H9 (cell line): ENCODE data around the gene PTPRN2. TPM values are rescaled to one million over a fixed set of nuclear protein-coding genes. Genes with fewer than 3 reads are reported as not detected.

Source experiments
- DNase-seq: peaks from one replicate; pipeline ENCODE4 v3.0.0-alpha.2; 2017
- H2AFZ ChIP-seq: one replicate; pipeline ENCODE4 v1.6.1; 2013; ENCODE audit warnings: mild to moderate bottlenecking, low read length, control low read depth, moderate library complexity
- H2AK5ac ChIP-seq: 2 replicates; pipeline ENCODE4 v1.6.1; 2013; ENCODE audit warnings: low read length, control low read depth, mixed read lengths; ENCODE audit not compliant: insufficient read length
- H2BK120ac ChIP-seq: one replicate; pipeline ENCODE4 v1.6.1; 2013; ENCODE audit warnings: low read depth, mild to moderate bottlenecking, low read length, control low read depth, inconsistent platforms; ENCODE audit not compliant: poor library complexity, severe bottlenecking
- H2BK12ac ChIP-seq: 2 replicates; pipeline ENCODE4 v1.6.1; 2013; ENCODE audit warnings: low read length, control low read depth, mixed read lengths, low read depth; ENCODE audit not compliant: insufficient read length
- H2BK15ac ChIP-seq: 2 replicates; pipeline ENCODE4 v1.6.1; 2013; ENCODE audit warnings: low read depth, low read length, control low read depth
- H2BK20ac ChIP-seq: one replicate; pipeline ENCODE4 v1.6.1; 2013; ENCODE audit warnings: low read depth, mild to moderate bottlenecking, low read length, control low read depth, inconsistent platforms; ENCODE audit not compliant: poor library complexity, severe bottlenecking
- H2BK5ac ChIP-seq: 2 replicates; pipeline ENCODE4 v1.6.1; 2013; ENCODE audit warnings: low read length, control low read depth, mixed read lengths; ENCODE audit not compliant: insufficient read length
- H3K14ac ChIP-seq: 2 replicates; pipeline ENCODE4 v1.6.1; 2013; ENCODE audit warnings: low read length, control low read depth; ENCODE audit not compliant: insufficient read depth
- H3K18ac ChIP-seq: 2 replicates; pipeline ENCODE4 v1.6.1; 2013; ENCODE audit warnings: low read depth, mild to moderate bottlenecking, mixed read lengths, low read length, control low read depth; ENCODE audit not compliant: insufficient read length
- H3K23ac ChIP-seq: 2 replicates; pipeline ENCODE4 v1.6.1; 2013; ENCODE audit warnings: low read length, control low read depth, mixed read lengths, low read depth; ENCODE audit not compliant: insufficient read length
- H3K23me2 ChIP-seq: 2 replicates; pipeline ENCODE4 v1.6.1; 2013; ENCODE audit warnings: low read depth, mild to moderate bottlenecking, mixed read lengths, low read length, control low read depth; ENCODE audit not compliant: insufficient read length, poor library complexity, severe bottlenecking
- H3K27ac ChIP-seq: 2 replicates; pipeline ENCODE4 v1.5.1; 2013; ENCODE audit warnings: low read length, control low read depth, mixed read lengths, low read depth; ENCODE audit not compliant: insufficient read length
- H3K27me3 ChIP-seq: 2 replicates; pipeline ENCODE4 v1.6.1; 2013; ENCODE audit warnings: low read length, control low read depth, inconsistent platforms; ENCODE audit not compliant: insufficient read depth
- H3K4ac ChIP-seq: 2 replicates; pipeline ENCODE4 v1.6.1; 2013; ENCODE audit warnings: low read depth, mild to moderate bottlenecking, control low read depth, inconsistent platforms, low read length, moderate library complexity
- H3K4me1 ChIP-seq: 2 replicates; pipeline ENCODE4 v1.6.1; 2013; ENCODE audit warnings: low read length, control low read depth, inconsistent platforms; ENCODE audit not compliant: insufficient read depth
- H3K4me2 ChIP-seq: 2 replicates; pipeline ENCODE4 v1.6.1; 2013; ENCODE audit warnings: low read length, control low read depth, mixed read lengths; ENCODE audit not compliant: insufficient read length, insufficient read depth
- H3K56ac ChIP-seq: 2 replicates; pipeline ENCODE4 v1.6.1; 2013; ENCODE audit warnings: low read depth, mild to moderate bottlenecking, mixed read lengths, low read length, control low read depth; ENCODE audit not compliant: insufficient read length
- H3K79me1 ChIP-seq: 2 replicates; pipeline ENCODE4 v1.6.1; 2013; ENCODE audit warnings: low read depth, mild to moderate bottlenecking, moderate library complexity, low read length, control low read depth, inconsistent platforms; ENCODE audit not compliant: insufficient read depth, poor library complexity, severe bottlenecking
- H3K79me2 ChIP-seq: 2 replicates; pipeline ENCODE4 v1.6.1; 2013; ENCODE audit warnings: low read length, control low read depth, inconsistent platforms; ENCODE audit not compliant: insufficient read depth
- H3K9ac ChIP-seq: 2 replicates; pipeline ENCODE4 v1.6.1; 2013; ENCODE audit warnings: low read length, control low read depth, mixed read lengths; ENCODE audit not compliant: insufficient read length; ENCODE audit errors: extremely low read depth
- H3K9me3 ChIP-seq: one replicate; pipeline ENCODE4 v1.6.1; 2013; ENCODE audit warnings: low read depth, low read length, inconsistent platforms; ENCODE audit not compliant: control insufficient read depth
- H3T11ph ChIP-seq: one replicate; pipeline ENCODE4 v1.6.1; 2013; ENCODE audit warnings: mild to moderate bottlenecking, low read length, control low read depth, inconsistent platforms
- H4K20me1 ChIP-seq: one replicate; pipeline ENCODE4 v1.6.1; 2013; ENCODE audit not compliant: control insufficient read depth, insufficient read length, insufficient read depth
- H4K5ac ChIP-seq: 2 replicates; pipeline ENCODE4 v1.6.1; 2013; ENCODE audit warnings: low read depth, mild to moderate bottlenecking, mixed read lengths, low read length, control low read depth; ENCODE audit not compliant: insufficient read length
- H4K8ac ChIP-seq: replicated peaks from 2 replicates; pipeline ENCODE4 v1.6.1; 2013; ENCODE audit warnings: low read length, control low read depth, mixed read lengths, low read depth; ENCODE audit not compliant: insufficient read length
- H4K91ac ChIP-seq: 2 replicates; pipeline ENCODE4 v1.6.1; 2013; ENCODE audit warnings: low read depth, mild to moderate bottlenecking, moderate library complexity, mixed read lengths, low read length, control low read depth; ENCODE audit not compliant: insufficient read length
- H3K27ac Mint-ChIP-seq, 3 experiments: 2 replicates in 2 of 3; 3 replicates in 1 of 3; pipeline ENCODE4 v1.8.0; 2020 to 2021; ENCODE audit warnings: mixed read lengths in 3 of 3, mild to moderate bottlenecking in 1 of 3, moderate library complexity in 1 of 3
- H3K27me3 Mint-ChIP-seq: 2 replicates; pipeline ENCODE4 v1.8.0; 2021; ENCODE audit warnings: low read depth, mild to moderate bottlenecking, moderate library complexity, mixed read lengths
- H3K36me3 Mint-ChIP-seq, 3 experiments: 2 replicates in 2 of 3; 3 replicates in 1 of 3; pipeline ENCODE4 v1.8.0; 2020 to 2021; ENCODE audit warnings: low read depth in 3 of 3, mixed read lengths in 3 of 3; ENCODE audit not compliant: insufficient read depth in 1 of 3
- H3K4me1 Mint-ChIP-seq, 2 experiments: 2 replicates each; pipeline ENCODE4 v1.8.0; 2020; ENCODE audit warnings: mixed read lengths in 2 of 2
- H3K4me3 Mint-ChIP-seq, 2 experiments: 2 replicates in 1 of 2; 3 replicates in 1 of 2; pipeline ENCODE4 v1.8.0; 2020 to 2021; ENCODE audit warnings: mild to moderate bottlenecking in 2 of 2, mixed read lengths in 2 of 2, moderate library complexity in 1 of 2
- H3K9me3 Mint-ChIP-seq, 2 experiments: 2 replicates in 1 of 2; 3 replicates in 1 of 2; pipeline ENCODE4 v1.8.0; 2020; ENCODE audit warnings: mild to moderate bottlenecking in 2 of 2, mixed read lengths in 2 of 2, moderate library complexity in 1 of 2
- WGBS: extraction: QIAGEN DNeasy Blood & Tissue Kit; methylation state at CpG from one replicate; pipeline ENCODE4 v1.1.7; 2013; ENCODE audit warnings: missing lambda C conversion rate, low lambda C conversion rate, mixed read lengths; ENCODE audit not compliant: insufficient read length; ENCODE audit errors: extremely low coverage; 5-methylcytosine and 5-hydroxymethylcytosine counted together
- total RNA-seq: library from RNA; stranded (reverse); gene quantifications from 2 replicates; pipeline ENCODE4 v1.2.1, GENCODE V29; 2021
- TF ChIP-seq, protein P1 (sequence below): fragments of 200-600 bp; sonication (generic); conservative IDR thresholded peaks from 3 replicates; pipeline ENCODE4 v1.8.0; 2021; ENCODE audit warnings: antibody characterized with exemption, mild to moderate bottlenecking

The PTPRN2 gene
- total RNA-seq, 1 experiment from 2014 or later: 5.2 TPM

DNA sequence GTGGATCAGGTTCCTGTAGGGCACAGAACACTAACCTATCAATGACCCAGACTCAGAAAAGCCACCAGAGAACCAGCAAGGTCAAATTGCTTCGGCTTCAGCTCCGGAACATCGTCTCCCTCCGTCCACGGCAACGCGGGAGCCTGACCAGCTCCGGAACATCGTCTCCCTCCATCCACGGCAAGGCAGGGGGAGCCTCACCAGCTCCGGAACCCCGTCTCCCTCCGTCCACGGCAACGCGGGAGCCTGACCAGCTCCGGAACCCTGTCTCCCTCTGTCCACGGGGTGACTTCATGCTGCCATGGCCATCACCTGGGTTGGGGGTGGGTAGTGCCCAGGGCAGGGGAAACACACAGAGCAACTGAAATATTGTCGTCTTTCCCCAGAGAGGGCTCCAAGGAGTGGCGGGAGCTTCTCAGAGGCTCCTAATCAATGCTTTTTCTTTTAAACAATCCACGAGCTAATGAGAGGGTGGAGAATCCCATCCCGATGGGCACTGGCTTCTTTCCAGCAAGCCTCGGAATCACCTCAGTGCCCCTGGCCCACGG lies 847.3 kb downstream of the PTPRN2 start:
- no peak overlapping the region for H2BK12ac ChIP-seq
- no peak overlapping the region for H3K56ac ChIP-seq
- no peaks in the 10 kb centered on the region for H3K9me3 ChIP-seq
- no peak overlapping the region for H3K18ac ChIP-seq
- H3K14ac ChIP-seq: no peak overlapping the region
- no CpG with 5 or more reads among the region's 24 CpGs for WGBS
- H4K5ac ChIP-seq: no peak overlapping the region
- no peak overlapping the region for H2BK15ac ChIP-seq
- H2BK5ac ChIP-seq: no peak overlapping the region
- no peak overlapping the region for H3T11ph ChIP-seq
- H3K27me3 ChIP-seq: peaks cover 2% of the 10 kb centered on the region; the same call in 1 of the 2 replicates
- Mint-ChIP-seq H3K4me3 (no peak overlapping the region), H3K36me3 (peaks cover 0 to 3% (median 0%) of the 10 kb centered on the region in 3 experiments; a peak in 1 of 7 replicates), H3K4me1 (peaks cover 8 to 18% of the 10 kb centered on the region in 2 experiments), H3K9me3 (no peaks in the 10 kb centered on the region), H3K27ac (no peak overlapping the region), H3K27me3 (peaks cover 63% of the 10 kb centered on the region)
- DNase-seq: no peak
- H2BK120ac ChIP-seq: no peak overlapping the region
- H4K20me1 ChIP-seq: no peaks in the 10 kb centered on the region
- H4K8ac ChIP-seq: no peak overlapping the region
- H3K79me2 ChIP-seq: no peaks in the 10 kb centered on the region
- H2AFZ ChIP-seq: no peak overlapping the region
- H3K27ac ChIP-seq: no peak overlapping the region
- no peak overlapping the region for H4K91ac ChIP-seq
- no peak overlapping the region for H3K4me2 ChIP-seq
- H3K4me1 ChIP-seq: no peaks in the 10 kb centered on the region
- H2BK20ac ChIP-seq: no peak overlapping the region
- H3K9ac ChIP-seq: no peak overlapping the region
- no peak overlapping the region for H2AK5ac ChIP-seq
- TF ChIP-seq, protein P1, sequence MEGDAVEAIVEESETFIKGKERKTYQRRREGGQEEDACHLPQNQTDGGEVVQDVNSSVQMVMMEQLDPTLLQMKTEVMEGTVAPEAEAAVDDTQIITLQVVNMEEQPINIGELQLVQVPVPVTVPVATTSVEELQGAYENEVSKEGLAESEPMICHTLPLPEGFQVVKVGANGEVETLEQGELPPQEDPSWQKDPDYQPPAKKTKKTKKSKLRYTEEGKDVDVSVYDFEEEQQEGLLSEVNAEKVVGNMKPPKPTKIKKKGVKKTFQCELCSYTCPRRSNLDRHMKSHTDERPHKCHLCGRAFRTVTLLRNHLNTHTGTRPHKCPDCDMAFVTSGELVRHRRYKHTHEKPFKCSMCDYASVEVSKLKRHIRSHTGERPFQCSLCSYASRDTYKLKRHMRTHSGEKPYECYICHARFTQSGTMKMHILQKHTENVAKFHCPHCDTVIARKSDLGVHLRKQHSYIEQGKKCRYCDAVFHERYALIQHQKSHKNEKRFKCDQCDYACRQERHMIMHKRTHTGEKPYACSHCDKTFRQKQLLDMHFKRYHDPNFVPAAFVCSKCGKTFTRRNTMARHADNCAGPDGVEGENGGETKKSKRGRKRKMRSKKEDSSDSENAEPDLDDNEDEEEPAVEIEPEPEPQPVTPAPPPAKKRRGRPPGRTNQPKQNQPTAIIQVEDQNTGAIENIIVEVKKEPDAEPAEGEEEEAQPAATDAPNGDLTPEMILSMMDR: no peak
- no peak overlapping the region for H3K23ac ChIP-seq
- no peaks in the 10 kb centered on the region for H3K23me2 ChIP-seq
- H3K4ac ChIP-seq: no peak overlapping the region
- no peaks in the 10 kb centered on the region for H3K79me1 ChIP-seq
